HG02938 (cell line): ENCODE measurements around the gene DGLUCY.
"Not testable (repeated sequence)": the region's sequence is repeated elsewhere in the genome, so short reads cannot be mapped to it uniquely, and the experiment has no call there.

ENCODE experiments used
- ATAC-seq: cut with Tn5 transposase; IDR thresholded peaks from one replicate; pipeline ENCODE4 v1.9.1; 2021; ENCODE audit warnings: mild to moderate bottlenecking, moderate library complexity; ENCODE audit not compliant: unreplicated experiment

DGLUCY gene

GRCh38 chr14:91232052-91232451 is 118.2 kb downstream of the DGLUCY start:
- ATAC-seq = no peak

GRCh38 chr14:91232603-91233002 is 118.7 kb downstream of the DGLUCY start:
- ATAC-seq = no peak

GRCh38 chr14:91233936-91234790 is 120.3 kb downstream of the DGLUCY start:
- no peak for ATAC-seq

- ATAC-seq = no peak
Observed at GRCh38 chr14:91234791-91235114, 120.9 kb downstream of the DGLUCY start.

- no peak for ATAC-seq
Observed at GRCh38 chr14:91235841-91236240, 122.0 kb downstream of the DGLUCY start.

- no peak for ATAC-seq
Observed at GRCh38 chr14:91237219-91237618, 123.3 kb downstream of the DGLUCY start.

- ATAC-seq = no peak
Observed at GRCh38 chr14:91238085-91238484, 124.2 kb downstream of the DGLUCY start.

GRCh38 chr14:91238661-91239060 is 124.8 kb downstream of the DGLUCY start:
- ATAC-seq = no peak

GRCh38 chr14:91241863-91242262 is 128.0 kb downstream of the DGLUCY start:
- ATAC-seq = peak; percentile 61

GRCh38 chr14:91242635-91243034 is 128.8 kb downstream of the DGLUCY start:
- ATAC-seq = no peak

- ATAC-seq = peak; percentile 8
Observed at GRCh38 chr14:91243074-91243471, 129.2 kb downstream of the DGLUCY start.

GRCh38 chr14:91244501-91244901 is 130.6 kb downstream of the DGLUCY start, which contains the start of gene GPR68:
TSS of gene GPR68 (minus strand) at chr14:91244704. CDS start at chr14:91235050, 9,654 bp downstream.
- no peak for ATAC-seq

GRCh38 chr14:91245029-91245428 is 131.2 kb downstream of the DGLUCY start:
- no peak for ATAC-seq

GRCh38 chr14:91245616-91246015 is 131.7 kb downstream of the DGLUCY start:
- ATAC-seq = not testable (repeated sequence)

- ATAC-seq = no peak
Observed at GRCh38 chr14:91246051-91246852, 132.4 kb downstream of the DGLUCY start.

- peak; percentile 80 for ATAC-seq
Observed at GRCh38 chr14:91249841-91250616, 136.2 kb downstream of the DGLUCY start.

- no peak for ATAC-seq
Observed at GRCh38 chr14:91250912-91251311, 137.0 kb downstream of the DGLUCY start.

GRCh38 chr14:91252871-91253794 is 139.3 kb downstream of the DGLUCY start:
- no peak for ATAC-seq

- ATAC-seq = no peak
Observed at GRCh38 chr14:91253795-91254323, 140.0 kb downstream of the DGLUCY start.

- no peak for ATAC-seq
Observed at GRCh38 chr14:91254461-91254860, 140.6 kb downstream of the DGLUCY start.
